NCI-H446 treated with DMSO at 0.1 percent for 48 hours (cell line): ENCODE measurements around the gene PRR33.

Source experiments
- DNase-seq: peaks from one replicate; lab custom pipeline; 2025; lab: John Stamatoyannopoulos, UW

PRR33 gene

GRCh38 chr11:1847006-1847735 lies 44.5 kb downstream of the PRR33 start:
- DNase-seq = no peak

GRCh38 chr11:1846453-1846932 lies 45.2 kb downstream of the PRR33 start:
- no peak for DNase-seq

GRCh38 chr11:1845561-1846452 lies 45.9 kb downstream of the PRR33 start:
- DNase-seq = no peak

- no peak for DNase-seq
Measured at GRCh38 chr11:1845095-1845429, 46.6 kb downstream of the PRR33 start.

GRCh38 chr11:1844221-1845094 lies 47.2 kb downstream of the PRR33 start:
- no peak for DNase-seq

GRCh38 chr11:1843796-1844195 lies 47.9 kb downstream of the PRR33 start:
- DNase-seq = no peak

GRCh38 chr11:1843098-1843473 lies 48.6 kb downstream of the PRR33 start:
- no peak for DNase-seq

GRCh38 chr11:1842149-1843097 lies 49.3 kb downstream of the PRR33 start:
- no peak for DNase-seq

- no peak for DNase-seq
Measured at GRCh38 chr11:1841511-1842148, 50.1 kb downstream of the PRR33 start.

GRCh38 chr11:1840780-1841480 lies 50.8 kb downstream of the PRR33 start:
- DNase-seq = no peak

GRCh38 chr11:1839924-1840779 lies 51.5 kb downstream of the PRR33 start:
- DNase-seq = no peak

- DNase-seq = no peak
Measured at GRCh38 chr11:1839204-1839923, 52.3 kb downstream of the PRR33 start.

GRCh38 chr11:1838426-1839144 lies 53.1 kb downstream of the PRR33 start, which contains the start of gene TNNI2:
Gene TNNI2, plus strand, starts transcription at chr11:1838981. Its CDS starts 716 bp downstream, at chr11:1839697.
- DNase-seq = no peak
